ENCODE data around the gene CLDN7. TPM values are rescaled to one million over a fixed set of nuclear protein-coding genes. Genes with fewer than 3 reads are reported as not detected.
A peak's percentile ranks its signal among the peaks of the same experiment; 100 is the strongest.

The CLDN7 gene
- total RNA-seq, 2 experiments from 2014 or later = 1.5 to 1.7 TPM

DNA sequence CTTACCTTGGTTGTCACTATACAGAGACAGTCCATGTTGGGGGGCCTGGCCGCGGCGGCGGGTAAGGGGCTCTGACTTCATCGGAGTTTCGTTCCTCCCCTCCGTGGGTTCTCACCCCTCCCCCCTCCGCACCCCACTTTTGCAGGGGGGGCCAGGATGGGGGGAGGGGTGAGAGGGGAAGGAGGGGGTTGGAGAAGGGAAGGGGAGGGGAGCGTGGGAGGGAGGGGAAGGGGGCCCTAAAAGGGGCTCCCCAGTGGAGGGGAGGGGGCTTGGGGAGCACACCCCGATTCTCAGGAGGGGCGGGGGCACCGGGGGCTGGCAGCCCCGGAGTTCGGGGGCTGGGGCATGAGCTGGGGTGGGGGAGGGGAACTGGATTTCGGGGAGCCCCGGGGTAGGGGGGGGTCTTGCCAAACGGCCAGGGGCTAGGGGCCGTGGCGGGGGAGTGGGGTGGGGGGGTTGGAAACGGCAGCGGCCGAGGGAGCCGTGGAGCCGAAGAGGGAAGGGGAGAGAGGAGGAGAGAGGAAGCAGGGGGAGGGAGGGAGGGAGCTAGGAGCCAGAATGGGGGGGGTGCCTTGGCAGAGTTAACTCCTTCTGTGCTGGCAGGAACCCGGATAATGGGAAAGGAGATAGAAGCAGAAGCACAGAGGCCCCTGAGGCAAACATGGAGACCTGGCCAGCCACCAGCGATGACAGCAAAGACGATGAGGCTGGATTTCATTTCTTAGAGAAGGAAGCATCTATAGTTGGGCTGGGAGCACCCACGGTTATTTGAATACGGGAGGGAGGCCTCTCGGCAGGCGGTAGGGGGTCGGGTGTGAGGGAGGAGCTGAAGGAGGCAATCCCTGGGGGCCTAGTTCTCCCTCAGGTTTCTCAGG is 44.9 kb downstream of the CLDN7 start:
- Mint-ChIP-seq H3K27ac (peak overlapping the region; percentile 72), H3K36me3 (ENCODE audit: low read depth) (peaks cover 15% of the 10 kb centered on the region), H3K4me3 (peak overlapping the region; percentile 60), H3K27me3 (peaks cover under 1% of the 10 kb centered on the region), H3K4me1 (ENCODE audit: low read depth) (peaks cover 72% of the 10 kb centered on the region), H3K9me3 (no peaks in the 10 kb centered on the region)
- ChIA-PET POLR2A (interaction anchor here (1.0 to 13.2 kb wide), 2 partner anchors 20 to 172 kb away, joined by 3 to 261 read pairs; partner anchors contain the start of genes DVL2, GABARAP and PHF23), CTCF (no interaction called here)
- TF ChIP-seq, protein P1, sequence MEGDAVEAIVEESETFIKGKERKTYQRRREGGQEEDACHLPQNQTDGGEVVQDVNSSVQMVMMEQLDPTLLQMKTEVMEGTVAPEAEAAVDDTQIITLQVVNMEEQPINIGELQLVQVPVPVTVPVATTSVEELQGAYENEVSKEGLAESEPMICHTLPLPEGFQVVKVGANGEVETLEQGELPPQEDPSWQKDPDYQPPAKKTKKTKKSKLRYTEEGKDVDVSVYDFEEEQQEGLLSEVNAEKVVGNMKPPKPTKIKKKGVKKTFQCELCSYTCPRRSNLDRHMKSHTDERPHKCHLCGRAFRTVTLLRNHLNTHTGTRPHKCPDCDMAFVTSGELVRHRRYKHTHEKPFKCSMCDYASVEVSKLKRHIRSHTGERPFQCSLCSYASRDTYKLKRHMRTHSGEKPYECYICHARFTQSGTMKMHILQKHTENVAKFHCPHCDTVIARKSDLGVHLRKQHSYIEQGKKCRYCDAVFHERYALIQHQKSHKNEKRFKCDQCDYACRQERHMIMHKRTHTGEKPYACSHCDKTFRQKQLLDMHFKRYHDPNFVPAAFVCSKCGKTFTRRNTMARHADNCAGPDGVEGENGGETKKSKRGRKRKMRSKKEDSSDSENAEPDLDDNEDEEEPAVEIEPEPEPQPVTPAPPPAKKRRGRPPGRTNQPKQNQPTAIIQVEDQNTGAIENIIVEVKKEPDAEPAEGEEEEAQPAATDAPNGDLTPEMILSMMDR (IDR thresholded peaks at IDR 0.05) = no peak
- intact Hi-C loops (cut with micrococcal nuclease) = no loop called here
- DNase-seq (peak; percentile 38), ATAC-seq (no peak)

DNA sequence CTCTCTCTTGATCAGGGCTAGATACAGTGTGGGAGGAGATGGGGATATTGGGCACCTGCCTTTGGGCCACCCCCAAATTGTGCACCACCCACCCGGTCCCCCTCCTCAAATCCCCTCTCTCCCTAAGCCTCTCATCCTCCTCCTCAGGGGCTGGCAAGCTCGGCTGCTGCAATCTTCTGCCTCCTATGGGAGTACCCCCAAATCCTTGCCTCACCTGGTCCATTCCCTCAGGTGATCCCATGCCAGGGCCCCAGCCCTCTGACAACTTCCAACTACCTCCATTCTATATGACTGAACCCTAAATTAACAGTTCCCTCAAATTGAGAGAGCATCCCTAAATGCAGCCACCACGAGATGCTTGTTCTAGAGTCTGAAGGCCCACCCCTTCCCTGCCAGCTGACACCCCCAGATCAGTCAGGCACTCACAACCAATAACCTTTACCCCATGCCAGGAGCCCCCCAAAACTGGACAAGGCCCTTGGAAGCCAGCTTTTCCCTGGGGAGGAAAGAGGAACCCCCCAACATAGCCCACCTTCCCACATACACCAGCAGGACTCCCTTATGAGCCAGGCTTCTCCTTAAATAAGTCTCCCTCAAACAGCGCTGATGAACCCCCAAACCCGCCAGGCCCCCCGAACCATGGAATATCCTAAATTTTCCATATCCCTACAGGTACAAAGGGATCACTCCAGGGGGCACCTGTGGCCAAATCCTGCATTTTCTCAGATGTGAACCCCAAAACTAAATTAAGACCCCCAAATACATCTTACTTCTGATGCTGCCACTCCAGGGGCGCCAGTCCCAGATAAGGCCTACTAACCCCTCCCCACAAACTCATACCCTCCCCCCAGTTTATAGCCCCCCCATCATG is 45.8 kb downstream of the CLDN7 start:
- H3K4me1 Mint-ChIP-seq (ENCODE audit: low read depth) = peaks cover 76% of the 10 kb centered on the region
- peaks cover 14% of the 10 kb centered on the region for H3K36me3 Mint-ChIP-seq (ENCODE audit: low read depth)
- TF ChIP-seq, protein P1 (IDR thresholded peaks at IDR 0.05) = no peak
- H3K27me3 Mint-ChIP-seq = peaks cover 4% of the 10 kb centered on the region
- ChIA-PET POLR2A (interaction anchor here (13.2 kb wide), 1 partner anchor 21 kb away, joined by 261 read pairs; the partner anchor contains the start of genes DVL2, GABARAP and PHF23), CTCF (interaction anchor here (1.7 kb wide), 1 partner anchor 170 kb away, joined by 6 read pairs; no protein-coding TSS in a partner anchor)
- ATAC-seq (no peak), DNase-seq (no peak)
- peak overlapping the region; percentile 51 for H3K4me3 Mint-ChIP-seq
- peak overlapping the region; percentile 47 for H3K27ac Mint-ChIP-seq
- no peaks in the 10 kb centered on the region for H3K9me3 Mint-ChIP-seq
- intact Hi-C loops (cut with micrococcal nuclease) = no loop called here

DNA sequence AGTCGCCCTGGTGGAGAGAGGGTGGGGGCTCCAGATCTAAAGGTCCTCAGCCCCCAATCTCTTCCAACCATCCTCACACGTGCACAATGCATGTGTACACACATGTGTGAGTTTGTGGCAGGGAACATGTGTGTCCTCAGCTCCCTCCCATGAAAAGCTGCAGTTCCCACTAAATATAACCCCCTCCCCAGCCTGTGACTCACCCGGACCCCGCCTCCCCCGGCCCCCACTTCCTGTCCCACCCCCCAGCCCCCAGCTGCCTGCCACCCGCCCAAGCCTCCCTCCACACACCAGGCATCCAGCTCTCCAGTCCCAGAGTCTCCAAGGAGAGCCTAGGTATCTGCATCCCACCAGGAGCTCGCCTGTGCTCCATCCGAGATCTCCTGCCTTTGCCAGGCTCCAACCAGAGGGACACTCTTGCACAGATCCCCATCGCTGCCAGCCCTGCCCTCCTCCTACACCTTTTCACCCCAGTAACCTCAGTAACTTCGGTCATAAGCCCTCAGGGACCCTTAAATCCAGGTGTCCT is 46.6 kb downstream of the CLDN7 start:
- Mint-ChIP-seq H3K27me3 (peaks cover 4% of the 10 kb centered on the region), H3K4me3 (peak overlapping the region; percentile 82), H3K4me1 (ENCODE audit: low read depth) (peaks cover 68% of the 10 kb centered on the region), H3K27ac (peak overlapping the region; percentile 31), H3K36me3 (ENCODE audit: low read depth) (peaks cover 7% of the 10 kb centered on the region), H3K9me3 (no peaks in the 10 kb centered on the region)
- intact Hi-C loops (cut with micrococcal nuclease) = no loop called here
- ATAC-seq (no peak), DNase-seq (peak; percentile 24)
- ChIA-PET POLR2A (interaction anchor here (13.2 kb wide), 1 partner anchor 21 kb away, joined by 261 read pairs; the partner anchor contains the start of genes DVL2, GABARAP and PHF23), CTCF (interaction anchor here (1.7 to 1.9 kb wide), 2 partner anchors 81 to 170 kb away, joined by 6 read pairs; no protein-coding TSS in a partner anchor)
- TF ChIP-seq, protein P1 (IDR thresholded peaks at IDR 0.05) = no peak

DNA sequence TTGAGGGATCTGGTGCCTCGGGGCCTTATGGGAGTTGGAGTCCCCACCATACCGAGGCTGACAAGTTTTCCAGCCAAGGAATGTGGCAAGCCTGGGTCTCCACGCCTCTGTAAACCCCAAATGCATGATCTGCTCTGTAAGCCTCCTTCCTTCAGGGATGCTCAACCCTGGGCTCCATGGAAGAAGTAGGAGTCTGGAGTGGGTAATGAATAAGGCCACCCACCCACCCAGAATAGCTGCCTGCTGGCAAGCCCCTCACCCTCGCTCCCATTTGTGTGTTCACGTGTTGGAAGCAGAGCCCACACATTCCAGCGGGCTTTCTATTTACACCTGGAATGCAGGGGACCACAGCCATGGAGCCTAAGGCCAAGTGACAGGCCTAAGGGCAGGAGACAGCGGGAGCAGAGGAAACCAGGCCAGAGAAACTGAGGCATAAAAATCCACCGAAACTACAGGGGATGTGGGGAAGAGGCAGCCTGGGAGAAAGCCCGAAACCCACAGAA is 47.1 kb downstream of the CLDN7 start:
- TF ChIP-seq, protein P1 (IDR thresholded peaks at IDR 0.05) = peak; percentile 9
- CTCF ChIA-PET = interaction anchor here (1.7 to 1.9 kb wide), 2 partner anchors 81 to 169 kb away, joined by 6 read pairs; no protein-coding TSS in a partner anchor
- ATAC-seq (no peak), DNase-seq (no peak)
- intact Hi-C loops (cut with micrococcal nuclease) = no loop called here
- H3K27ac Mint-ChIP-seq = peak overlapping the region; percentile 91
- H3K27me3 Mint-ChIP-seq = peaks cover 5% of the 10 kb centered on the region
- peak overlapping the region; percentile 82 for H3K4me3 Mint-ChIP-seq
- peaks cover 2% of the 10 kb centered on the region for H3K36me3 Mint-ChIP-seq (ENCODE audit: low read depth)
- POLR2A ChIA-PET = interaction anchor here (1.0 to 13.2 kb wide), 2 partner anchors 22 to 93 kb away, joined by 3 to 261 read pairs; partner anchors contain the start of genes DVL2, GABARAP and PHF23
- no peaks in the 10 kb centered on the region for H3K9me3 Mint-ChIP-seq
- peaks cover 63% of the 10 kb centered on the region for H3K4me1 Mint-ChIP-seq (ENCODE audit: low read depth)
